Measurements from ENCODE around the gene ARSH.

GRCh38 chrX:3076416-3076991, 70.2 kb downstream of the ARSH start:
- no peak for TF ChIP-seq EP300 (IDR thresholded peaks at IDR 0.05; ENCODE audit: borderline replicate concordance)
- no peak for TF ChIP-seq CEBPB (IDR thresholded peaks at IDR 0.05)
- no peak for TF ChIP-seq REST (IDR thresholded peaks at IDR 0.05; ENCODE audit: low read depth)
- TF ChIP-seq RAD21 (IDR thresholded peaks at IDR 0.05; ENCODE audit: low read depth): no peak
- no peak for TF ChIP-seq MAX (IDR thresholded peaks at IDR 0.05)
- TF ChIP-seq YY1 (IDR thresholded peaks at IDR 0.05; ENCODE audit: low read depth): no peak
- TF ChIP-seq CREB1 (IDR thresholded peaks at IDR 0.05; ENCODE audit: low read depth): no peak
- no peak for TF ChIP-seq TCF12 (IDR thresholded peaks at IDR 0.05; ENCODE audit: low read depth)
- TF ChIP-seq FOXM1 (IDR thresholded peaks at IDR 0.05; ENCODE audit: borderline replicate concordance, low read depth): no peak
- no peak for TF ChIP-seq TAF1 (IDR thresholded peaks at IDR 0.05; ENCODE audit: low read depth)
- TF ChIP-seq NFIC (IDR thresholded peaks at IDR 0.05): no peak

Measured in Ishikawa (cell line).